Heart left ventricle (tissue), 13 donors: Measurements from ENCODE around the gene PTBP3.

Experiments used
- CTCF ChIP-seq, 12 donors: fragments of 200-600 bp; sonication (generic) in 4 of 12; IDR thresholded peaks; one replicate each; pipeline versions ENCODE4 v1.5.0 to v1.8.0; 2018 to 2022; ENCODE audit warnings: antibody characterized with exemption in 12 of 12, mild to moderate bottlenecking in 5 of 12
- POLR2A ChIP-seq, 2 donors: fragments of 450-650 bp; IDR thresholded peaks; one replicate each; pipeline ENCODE4 v1.6.1; 2017; ENCODE audit warnings: antibody characterized with exemption in 2 of 2, mild to moderate bottlenecking in 2 of 2, moderate library complexity in 2 of 2
- donor health status: ischemic (EF 13 %, LVEDD 7.1; RV severe dilation, severe dysfunction).
- donor health status: DM: no; HTN: yes; CAD: no.
- donor health status: DM: no; HTN: no; CAD: no.
- donor health status: ischemic (EF 25% LVEDD 6.9; RV normal size, moderate dysfunction).
- donor health status: ischemic (EF 25% LVEDD 5.7; RV mildly dilated, moderate dysfunction).
- donor health status: ischemic (EF 35%, LVEDD 5.7; RV mildly dilated, moderate dysfunction).
- donor health status: nonischemic (EF 11% LVEDD 7.7; RV severe dilation, severe dysfunction).
- donor health status: DM: yes; HTN: yes; CAD: no.
- donor health status: PGD.
- donor health status: ischemic (EF 29% LVEDD 5.4; RV normal size, mild dysfunction).
- donor health status: nonischemic (EF 23%, LVEDD 6.1; RV moderate dilation, normal function).

- no peak for TF ChIP-seq POLR2A (IDR thresholded peaks at IDR 0.05)
- TF ChIP-seq CTCF (IDR thresholded peaks at IDR 0.05), result no peak
Observed at GRCh38 chr9:112262577-112262976, 70.8 kb downstream of the PTBP3 start.
